ENCODE results near the gene DYNC1LI1. TPM values are rescaled to one million over a fixed set of nuclear protein-coding genes. Genes with fewer than 3 reads are reported as not detected.
A peak's percentile ranks its signal among the peaks of the same experiment; 100 is the strongest.

Gene DYNC1LI1
- total RNA-seq, 1 experiment from 2014 or later = 29.8 TPM

- peaks cover 5% of the 10 kb centered on the region for H3K4me1 Mint-ChIP-seq (ENCODE audit: low read depth, unreplicated experiment)
- no peak for TF ChIP-seq CTCF (IDR thresholded peaks at IDR 0.05; ENCODE audit: unreplicated experiment)
- no peak overlapping the region for H3K4me3 Mint-ChIP-seq (ENCODE audit: low read depth, unreplicated experiment)
- no peak for DNase-seq
- peak overlapping the region; percentile 16 for H3K27ac Mint-ChIP-seq (ENCODE audit: unreplicated experiment)
- BruUV-seq (replicated peaks) = no TSS peak
- H3K27me3 Mint-ChIP-seq (ENCODE audit: unreplicated experiment) = no peaks in the 10 kb centered on the region
- CTCF ChIA-PET = no interaction called here
- H3K9me3 Mint-ChIP-seq (ENCODE audit: low read depth, unreplicated experiment) = no peaks in the 10 kb centered on the region
- intact Hi-C loops (cut with micrococcal nuclease; ENCODE audit: unreplicated experiment) = no loop called here
- peaks cover 76% of the 10 kb centered on the region for H3K36me3 Mint-ChIP-seq (ENCODE audit: insufficient read depth, unreplicated experiment)
These were observed 86.2 kb downstream of the DYNC1LI1 start for GRCh38 chr3:32484436-32484835.

- DNase-seq = no peak
- Mint-ChIP-seq H3K9me3 (ENCODE audit: low read depth, unreplicated experiment) (no peaks in the 10 kb centered on the region), H3K27me3 (ENCODE audit: unreplicated experiment) (no peaks in the 10 kb centered on the region), H3K27ac (ENCODE audit: unreplicated experiment) (no peak overlapping the region), H3K4me3 (ENCODE audit: low read depth, unreplicated experiment) (no peak overlapping the region), H3K36me3 (ENCODE audit: insufficient read depth, unreplicated experiment) (peaks cover 75% of the 10 kb centered on the region), H3K4me1 (ENCODE audit: low read depth, unreplicated experiment) (peaks cover 5% of the 10 kb centered on the region)
- CTCF ChIA-PET = no interaction called here
- intact Hi-C loops (cut with micrococcal nuclease; ENCODE audit: unreplicated experiment) = no loop called here
- no peak for TF ChIP-seq CTCF (IDR thresholded peaks at IDR 0.05; ENCODE audit: unreplicated experiment)
- BruUV-seq (replicated peaks) = no TSS peak
These were observed 86.9 kb downstream of the DYNC1LI1 start for GRCh38 chr3:32483772-32484171.

- BruUV-seq (replicated peaks) = no TSS peak
- H3K9me3 Mint-ChIP-seq (ENCODE audit: low read depth, unreplicated experiment) = no peaks in the 10 kb centered on the region
- CTCF ChIA-PET = interaction anchor here (0.6 kb wide), 1 partner anchor 234 kb away, joined by 3 read pairs; no protein-coding TSS in a partner anchor
- intact Hi-C loops (cut with micrococcal nuclease; ENCODE audit: unreplicated experiment) = no loop called here
- no peak for TF ChIP-seq CTCF (IDR thresholded peaks at IDR 0.05; ENCODE audit: unreplicated experiment)
- peaks cover 71% of the 10 kb centered on the region for H3K36me3 Mint-ChIP-seq (ENCODE audit: insufficient read depth, unreplicated experiment)
- H3K27ac Mint-ChIP-seq (ENCODE audit: unreplicated experiment) = peak overlapping the region; percentile 12
- no peak for DNase-seq
- peaks cover 5% of the 10 kb centered on the region for H3K4me1 Mint-ChIP-seq (ENCODE audit: low read depth, unreplicated experiment)
- no peak overlapping the region for H3K4me3 Mint-ChIP-seq (ENCODE audit: low read depth, unreplicated experiment)
- no peaks in the 10 kb centered on the region for H3K27me3 Mint-ChIP-seq (ENCODE audit: unreplicated experiment)
These were observed 88.0 kb downstream of the DYNC1LI1 start for GRCh38 chr3:32482693-32483092.

DNA sequence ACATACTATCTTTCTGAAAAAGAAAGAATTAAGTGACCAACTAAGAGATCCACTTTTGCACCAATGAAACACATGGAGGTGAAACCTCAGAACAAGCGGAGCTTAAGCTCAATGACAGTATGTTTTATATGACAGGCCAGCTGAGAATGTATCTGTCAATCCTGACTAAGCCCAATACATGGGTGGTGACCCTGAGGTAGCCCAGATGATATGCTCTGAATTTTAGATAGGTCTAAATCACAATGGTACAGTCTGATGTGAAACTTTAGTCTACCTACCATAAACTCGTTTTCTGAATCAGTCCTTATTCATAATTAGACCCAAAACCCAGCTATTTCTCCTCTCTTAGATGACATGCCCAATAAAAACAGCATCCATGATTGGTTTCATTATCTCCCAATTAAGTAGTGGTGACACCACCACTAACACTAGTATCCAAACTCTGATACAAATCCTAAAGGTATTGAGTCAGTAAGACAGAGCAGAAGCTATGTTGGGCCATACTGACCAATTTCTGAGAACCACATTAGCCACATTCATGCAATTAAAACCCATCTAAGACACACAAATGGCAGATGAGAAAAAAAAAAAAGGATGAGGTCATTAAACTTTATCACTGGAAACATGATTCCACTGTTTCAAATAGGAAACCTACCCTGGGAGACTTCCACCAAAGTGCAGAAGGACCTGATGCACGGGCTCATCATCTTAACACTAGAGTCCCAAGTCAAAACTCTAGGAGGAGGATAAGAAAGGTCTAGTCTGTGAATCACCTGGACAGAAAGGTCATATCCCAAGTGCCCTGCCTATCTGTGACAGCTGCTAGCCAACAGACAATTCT, 88.6 kb downstream of the DYNC1LI1 start:
- H3K36me3 Mint-ChIP-seq (ENCODE audit: insufficient read depth, unreplicated experiment) = peaks cover 70% of the 10 kb centered on the region
- CTCF ChIA-PET = interaction anchor here (0.6 kb wide), 1 partner anchor 233 kb away, joined by 3 read pairs; no protein-coding TSS in a partner anchor
- H3K27ac Mint-ChIP-seq (ENCODE audit: unreplicated experiment) = no peak overlapping the region
- no peak overlapping the region for H3K4me3 Mint-ChIP-seq (ENCODE audit: low read depth, unreplicated experiment)
- no peak for DNase-seq
- no peaks in the 10 kb centered on the region for H3K9me3 Mint-ChIP-seq (ENCODE audit: low read depth, unreplicated experiment)
- no TSS peak for BruUV-seq (replicated peaks)
- intact Hi-C loops (cut with micrococcal nuclease; ENCODE audit: unreplicated experiment) = no loop called here
- TF ChIP-seq CTCF (IDR thresholded peaks at IDR 0.05; ENCODE audit: unreplicated experiment) = no peak
- no peaks in the 10 kb centered on the region for H3K27me3 Mint-ChIP-seq (ENCODE audit: unreplicated experiment)
- H3K4me1 Mint-ChIP-seq (ENCODE audit: low read depth, unreplicated experiment) = peaks cover 5% of the 10 kb centered on the region
